Thoracic aorta (tissue), 2 donors: Measurements from ENCODE around the gene CHMP4A. TPM values are rescaled to one million over a fixed set of nuclear protein-coding genes. Genes with fewer than 3 reads are reported as not detected.

Experiments used
- ATAC-seq: fragments of 150-250 bp; one replicate; pipeline ENCODE4 v1.8.0; 2017; ENCODE audit warnings: low read depth; ENCODE audit not compliant: insufficient number of reproducible peaks, low FRiP score
- DNase-seq: peaks from one replicate; pipeline ENCODE4 v3.0.0-alpha.2; 2020; ENCODE audit warnings: low spot score
- H3K27ac ChIP-seq, 2 donors: fragments of 200-600 bp; sonication (generic); 1 replicate in 1 of 2; 2 replicates in 1 of 2; pipeline ENCODE4 v1.5.1; 2016; ENCODE audit warnings: mild to moderate bottlenecking in 2 of 2, moderate library complexity in 2 of 2
- H3K27me3 ChIP-seq: fragments of 200-600 bp; sonication (generic); replicated peaks from 2 replicates; pipeline ENCODE4 v1.6.0; 2016; ENCODE audit warnings: mild to moderate bottlenecking; ENCODE audit not compliant: insufficient read depth
- H3K36me3 ChIP-seq: fragments of 200-600 bp; sonication (generic); one replicate; pipeline ENCODE4 v1.5.1; 2016
- H3K4me1 ChIP-seq, 2 donors: fragments of 200-600 bp; sonication (generic); 1 replicate in 1 of 2; 2 replicates in 1 of 2; pipeline versions ENCODE4 v1.5.1 to v1.6.0; 2016; ENCODE audit warnings: low read depth in 2 of 2, mild to moderate bottlenecking in 1 of 2; ENCODE audit not compliant: control insufficient read depth in 1 of 2
- H3K4me3 ChIP-seq: fragments of 200-600 bp; sonication (generic); 2 replicates; pipeline ENCODE4 v1.5.1; 2016; ENCODE audit warnings: mild to moderate bottlenecking
- H3K9me3 ChIP-seq: fragments of 200-600 bp; sonication (generic); 2 replicates; pipeline ENCODE4 v1.5.1; 2016
- total RNA-seq, 2 donors: library from RNA; depleted of rRNA; stranded (reverse); fragments of >200 nt; gene quantifications; one replicate each; pipeline versions ENCODE4 v1.1.0 to v1.2.3, GENCODE V29; 2016
- TF ChIP-seq, protein P1 (sequence below): fragments of 200-600 bp; sonication (generic); IDR thresholded peaks from one replicate; pipeline ENCODE4 v1.5.1; 2019; ENCODE audit warnings: antibody characterized with exemption

Gene CHMP4A
- total RNA-seq, 2 donors from 2014 or later = 33.4 to 58.3 TPM

DNA sequence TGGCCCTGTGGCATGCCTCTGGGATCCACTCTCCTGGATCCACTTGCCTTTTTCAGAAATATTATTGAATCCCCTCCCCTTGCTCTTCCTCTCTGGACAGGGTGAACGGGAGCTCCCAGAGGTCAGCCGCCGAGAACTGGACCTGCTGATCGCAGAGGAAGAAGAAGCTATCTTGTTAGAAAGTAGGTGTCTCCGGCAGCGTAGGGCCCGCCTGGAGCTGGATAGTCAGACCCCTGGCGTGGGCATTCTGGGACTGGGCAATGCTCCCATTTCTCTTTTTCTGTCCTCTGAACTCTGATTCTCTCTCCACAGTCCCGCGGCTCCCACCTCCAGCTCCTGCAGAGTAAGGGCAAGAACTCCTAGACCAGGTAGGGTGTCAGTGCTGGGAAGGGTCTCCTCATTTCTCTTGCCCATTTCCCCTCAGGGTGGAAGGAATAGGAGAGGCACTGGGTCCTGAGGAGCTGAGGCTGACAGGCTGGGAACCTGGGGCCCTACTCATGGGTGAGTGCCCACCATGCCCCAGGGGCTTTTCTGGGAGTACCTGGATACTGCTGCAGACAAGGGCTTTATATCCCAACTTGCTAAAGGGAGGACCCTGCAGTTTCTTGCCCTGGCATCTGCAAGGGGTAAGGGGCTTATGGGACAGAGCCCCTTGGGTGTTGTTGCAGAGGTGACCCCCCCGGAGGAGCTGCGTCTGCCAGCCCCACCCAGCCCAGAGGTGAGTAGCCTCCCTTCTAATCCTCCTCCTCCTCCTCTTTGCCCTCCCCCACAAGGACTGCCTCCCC lies 36.1 kb downstream of the CHMP4A start:
- Histone ChIP-seq H3K4me1 (peaks cover 0 to 4% of the 10 kb centered on the region in 2 donors), H3K4me3 (no peak overlapping the region), H3K9me3 (no peaks in the 10 kb centered on the region), H3K27ac (no peak overlapping the region), H3K27me3 (no peaks in the 10 kb centered on the region), H3K36me3 (peaks cover 18% of the 10 kb centered on the region)
- TF ChIP-seq, protein P1, sequence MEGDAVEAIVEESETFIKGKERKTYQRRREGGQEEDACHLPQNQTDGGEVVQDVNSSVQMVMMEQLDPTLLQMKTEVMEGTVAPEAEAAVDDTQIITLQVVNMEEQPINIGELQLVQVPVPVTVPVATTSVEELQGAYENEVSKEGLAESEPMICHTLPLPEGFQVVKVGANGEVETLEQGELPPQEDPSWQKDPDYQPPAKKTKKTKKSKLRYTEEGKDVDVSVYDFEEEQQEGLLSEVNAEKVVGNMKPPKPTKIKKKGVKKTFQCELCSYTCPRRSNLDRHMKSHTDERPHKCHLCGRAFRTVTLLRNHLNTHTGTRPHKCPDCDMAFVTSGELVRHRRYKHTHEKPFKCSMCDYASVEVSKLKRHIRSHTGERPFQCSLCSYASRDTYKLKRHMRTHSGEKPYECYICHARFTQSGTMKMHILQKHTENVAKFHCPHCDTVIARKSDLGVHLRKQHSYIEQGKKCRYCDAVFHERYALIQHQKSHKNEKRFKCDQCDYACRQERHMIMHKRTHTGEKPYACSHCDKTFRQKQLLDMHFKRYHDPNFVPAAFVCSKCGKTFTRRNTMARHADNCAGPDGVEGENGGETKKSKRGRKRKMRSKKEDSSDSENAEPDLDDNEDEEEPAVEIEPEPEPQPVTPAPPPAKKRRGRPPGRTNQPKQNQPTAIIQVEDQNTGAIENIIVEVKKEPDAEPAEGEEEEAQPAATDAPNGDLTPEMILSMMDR = no peak
- no peak for DNase-seq
- no peak for ATAC-seq

DNA sequence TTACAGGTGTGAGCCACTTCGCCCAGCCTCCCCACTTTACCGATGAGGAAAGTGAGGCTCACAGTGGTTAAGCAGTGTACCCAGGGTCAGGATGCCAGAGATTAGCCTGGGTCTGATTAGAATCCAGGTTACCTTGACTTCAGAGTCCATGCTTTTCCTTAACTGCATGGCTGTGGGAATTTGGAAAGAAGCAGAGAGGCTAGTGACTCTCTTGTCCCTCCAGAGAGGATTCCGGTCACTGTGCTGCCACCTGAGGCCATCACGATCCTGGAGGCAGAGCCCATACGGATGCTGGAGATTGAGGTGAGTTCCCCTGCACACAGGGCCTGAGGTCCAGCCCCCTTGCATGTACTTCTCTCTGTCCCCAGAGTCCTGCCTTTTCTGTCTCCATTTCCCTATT lies 36.7 kb downstream of the CHMP4A start:
- H3K4me3 ChIP-seq = no peak overlapping the region
- TF ChIP-seq, protein P1 = no peak
- H3K9me3 ChIP-seq = no peaks in the 10 kb centered on the region
- no peaks in the 10 kb centered on the region for H3K27me3 ChIP-seq
- H3K36me3 ChIP-seq = peaks cover 13% of the 10 kb centered on the region
- ATAC-seq (no peak), DNase-seq (no peak)
- no peak overlapping the region for H3K27ac ChIP-seq
- H3K4me1 ChIP-seq = peaks cover 0 to 11% of the 10 kb centered on the region in 2 donors

DNA sequence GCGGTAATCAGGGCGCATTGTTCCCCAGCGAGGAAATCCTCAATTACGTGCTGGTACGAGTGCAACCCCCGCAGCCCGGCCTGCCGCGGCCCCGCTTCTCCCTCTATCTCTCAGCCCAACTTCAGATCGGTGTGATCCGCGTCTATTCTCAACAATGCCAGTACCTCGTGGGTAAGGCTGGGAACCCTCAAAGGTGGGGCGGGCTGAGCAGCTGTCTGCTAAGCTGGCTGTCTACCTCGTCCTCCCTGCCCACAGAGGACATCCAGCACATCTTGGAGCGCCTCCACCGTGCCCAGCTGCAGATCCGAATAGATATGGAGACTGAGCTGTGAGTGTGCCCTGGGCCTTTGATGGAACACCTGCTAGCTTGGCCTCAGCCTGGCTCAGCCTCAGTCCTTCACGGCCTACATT lies 40.4 kb downstream of the CHMP4A start:
- Histone ChIP-seq H3K4me3 (no peak overlapping the region), H3K27me3 (no peaks in the 10 kb centered on the region), H3K9me3 (no peaks in the 10 kb centered on the region), H3K36me3 (peaks cover 3% of the 10 kb centered on the region), H3K4me1 (peaks cover 0 to 13% of the 10 kb centered on the region in 2 donors), H3K27ac (no peak overlapping the region)
- ATAC-seq (no peak), DNase-seq (no peak)
- TF ChIP-seq, protein P1 = no peak

DNA sequence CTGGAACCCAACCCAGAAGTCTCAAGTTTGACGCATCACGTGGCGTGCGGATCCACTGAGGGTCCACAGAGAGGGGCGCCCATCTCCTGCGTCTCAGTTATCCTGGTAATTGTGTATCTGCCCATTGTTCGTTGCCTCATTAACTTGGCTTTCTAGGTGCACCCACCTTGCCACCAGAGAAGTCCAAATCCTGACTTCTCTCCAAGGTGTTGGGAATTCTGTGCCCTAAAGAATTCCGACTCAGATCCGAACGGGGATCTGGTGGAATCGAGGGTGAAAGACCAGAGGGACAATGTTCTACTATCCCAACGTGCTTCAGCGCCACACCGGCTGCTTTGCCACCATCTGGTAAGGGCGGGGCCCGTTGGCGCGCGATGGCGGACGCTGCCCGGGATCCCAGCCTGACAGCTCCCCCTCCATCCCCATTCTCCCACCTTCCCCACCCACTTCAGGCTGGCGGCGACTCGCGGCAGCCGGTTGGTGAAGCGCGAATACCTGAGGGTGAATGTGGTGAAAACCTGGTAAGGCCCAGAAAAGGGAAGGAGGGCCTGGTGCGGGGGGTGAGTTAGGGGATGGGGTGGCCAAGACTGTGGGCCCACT lies 40.9 kb downstream of the CHMP4A start:
- Histone ChIP-seq H3K4me3 (peak overlapping the region; percentile 69), H3K27ac (no peak overlapping the region), H3K9me3 (no peaks in the 10 kb centered on the region), H3K27me3 (no peaks in the 10 kb centered on the region), H3K4me1 (peaks cover 0 to 13% of the 10 kb centered on the region in 2 donors), H3K36me3 (no peaks in the 10 kb centered on the region)
- DNase-seq (no peak), ATAC-seq (no peak)
- TF ChIP-seq, protein P1 = no peak

DNA sequence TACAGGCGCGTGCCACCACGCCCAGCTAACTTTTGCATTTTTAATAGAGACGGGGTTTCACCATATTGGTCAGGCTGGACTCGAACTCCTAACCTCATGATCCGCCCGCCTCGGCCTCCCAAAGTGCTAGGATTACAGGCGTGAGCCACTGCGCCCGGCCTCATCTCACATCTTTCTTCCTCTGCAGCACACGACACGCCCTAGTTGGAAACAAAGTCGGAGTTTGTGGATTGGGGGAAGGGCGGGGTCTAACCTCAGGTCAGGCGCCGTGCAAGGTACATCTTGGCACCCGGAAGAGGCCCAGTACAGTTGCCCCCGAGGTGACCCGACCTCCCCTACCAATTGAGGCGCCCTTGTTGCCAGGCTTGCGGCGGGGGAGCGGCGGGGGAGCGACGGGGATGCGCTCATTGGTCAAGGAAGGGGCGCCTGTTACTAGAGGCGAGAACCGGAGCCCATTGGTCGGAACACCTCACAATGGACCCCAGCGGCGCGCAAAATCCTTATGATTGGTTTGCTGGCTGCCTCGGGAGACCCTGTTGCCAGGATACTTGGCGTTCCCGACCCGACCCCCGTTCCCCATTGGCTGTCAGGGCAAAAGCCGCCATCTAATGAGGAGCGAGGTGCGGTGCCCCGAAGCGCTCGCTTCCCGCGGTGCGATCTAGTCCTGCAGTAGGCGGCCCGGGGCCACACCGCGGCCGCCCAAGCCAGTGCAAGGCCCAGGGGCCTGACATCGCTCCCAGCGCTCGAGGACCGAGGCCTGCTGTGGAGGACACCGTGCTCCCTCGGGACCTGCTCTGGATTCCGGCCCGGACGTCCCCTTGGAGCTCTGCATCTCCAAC lies 41.6 kb downstream of the CHMP4A start, which contains the start of gene REC8:
Gene REC8, plus strand, starts transcription at position 659 of the 839 bp plus-strand sequence. CDS start 473 bp downstream, outside the sequence.
- DNase-seq (peak; percentile 38), ATAC-seq (no peak)
- Histone ChIP-seq H3K27ac (no peak within 1 kb of the TSS), H3K4me1 (peaks cover 0 to 13% of the 10 kb centered on the region in 2 donors), H3K4me3 (peak within 1 kb of the TSS; percentile 69), H3K9me3 (no peaks in the 10 kb centered on the region), H3K27me3 (no peaks in the 10 kb centered on the region), H3K36me3 (peaks cover 3% of the 10 kb centered on the region)
- TF ChIP-seq, protein P1 = no peak
